AG20443 (cell line): ENCODE results near the gene ACACB.

Experiments
- DNase-seq: peaks from one replicate; pipeline ENCODE4 v3.0.0; 2012; ENCODE audit warnings: low spot score, mixed read lengths

Gene ACACB

GRCh38 chr12:109277899-109278762, 161.7 kb downstream of the ACACB start:
- DNase-seq = peak; percentile 46

GRCh38 chr12:109278912-109279311, 162.5 kb downstream of the ACACB start:
- DNase-seq = no peak

GRCh38 chr12:109279525-109279924, 163.1 kb downstream of the ACACB start:
- DNase-seq = no peak

- no peak for DNase-seq
Observed at GRCh38 chr12:109281452-109281851, 165.1 kb downstream of the ACACB start.

- DNase-seq = no peak
Observed at GRCh38 chr12:109284392-109284791, 168.0 kb downstream of the ACACB start.

- DNase-seq = no peak
Observed at GRCh38 chr12:109286252-109286651, 169.9 kb downstream of the ACACB start.

- no peak for DNase-seq
Observed at GRCh38 chr12:109286652-109287051, 170.3 kb downstream of the ACACB start.

GRCh38 chr12:109287181-109287580, 170.8 kb downstream of the ACACB start:
- DNase-seq = no peak

- no peak for DNase-seq
Observed at GRCh38 chr12:109287811-109288469, 171.6 kb downstream of the ACACB start.

GRCh38 chr12:109288571-109288970, 172.2 kb downstream of the ACACB start:
- no peak for DNase-seq

- no peak for DNase-seq
Observed at GRCh38 chr12:109289004-109289403, 172.6 kb downstream of the ACACB start.

- no peak for DNase-seq
Observed at GRCh38 chr12:109289551-109289950, 173.2 kb downstream of the ACACB start.

- no peak for DNase-seq
Observed at GRCh38 chr12:109290061-109290460, 173.7 kb downstream of the ACACB start.

- DNase-seq = no peak
Observed at GRCh38 chr12:109291117-109291516, 174.7 kb downstream of the ACACB start.

GRCh38 chr12:109291521-109292341, 175.3 kb downstream of the ACACB start:
- peak; percentile 77 for DNase-seq

GRCh38 chr12:109292342-109292711, 175.9 kb downstream of the ACACB start:
- no peak for DNase-seq

GRCh38 chr12:109293106-109293505, 176.7 kb downstream of the ACACB start:
- no peak for DNase-seq

GRCh38 chr12:109294286-109294796, 178.0 kb downstream of the ACACB start:
- DNase-seq = no peak

GRCh38 chr12:109295764-109296425, 179.5 kb downstream of the ACACB start:
- DNase-seq = no peak

GRCh38 chr12:109296431-109296830, 180.0 kb downstream of the ACACB start:
- DNase-seq = no peak

- no peak for DNase-seq
Observed at GRCh38 chr12:109299849-109300248, 183.5 kb downstream of the ACACB start.

- no peak for DNase-seq
Observed at GRCh38 chr12:109301643-109302168, 185.3 kb downstream of the ACACB start.
